GM21576 (cell line): ENCODE measurements around the gene EHBP1.
"Not testable (repeated sequence)": the region's sequence is repeated elsewhere in the genome, so short reads cannot be mapped to it uniquely, and the experiment has no call there.

Experiments used
- ATAC-seq: cut with Tn5 transposase; IDR thresholded peaks from one replicate; pipeline ENCODE4 v1.9.1; 2021; ENCODE audit warnings: mild to moderate bottlenecking, moderate library complexity; ENCODE audit not compliant: unreplicated experiment

Gene EHBP1

DNA sequence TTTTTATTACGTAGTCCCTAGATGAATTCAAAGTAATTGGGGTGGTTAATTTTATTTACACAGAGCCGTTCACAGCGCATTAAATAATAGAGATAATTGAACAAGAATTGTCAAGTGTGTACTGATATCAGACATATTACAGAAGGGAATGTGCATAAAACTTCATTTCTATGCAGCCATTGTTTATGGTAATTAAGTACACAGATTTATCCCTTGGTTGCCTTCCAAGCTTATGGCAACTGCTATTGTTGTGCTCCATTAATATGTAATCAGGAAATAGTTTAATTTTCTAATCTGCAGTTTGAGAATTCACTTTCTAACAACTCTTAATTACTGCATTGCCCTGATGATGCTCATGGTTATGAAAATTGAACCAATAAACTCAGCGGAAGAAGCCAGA lies 297.8 kb downstream of the EHBP1 start:
- no peak for ATAC-seq

DNA sequence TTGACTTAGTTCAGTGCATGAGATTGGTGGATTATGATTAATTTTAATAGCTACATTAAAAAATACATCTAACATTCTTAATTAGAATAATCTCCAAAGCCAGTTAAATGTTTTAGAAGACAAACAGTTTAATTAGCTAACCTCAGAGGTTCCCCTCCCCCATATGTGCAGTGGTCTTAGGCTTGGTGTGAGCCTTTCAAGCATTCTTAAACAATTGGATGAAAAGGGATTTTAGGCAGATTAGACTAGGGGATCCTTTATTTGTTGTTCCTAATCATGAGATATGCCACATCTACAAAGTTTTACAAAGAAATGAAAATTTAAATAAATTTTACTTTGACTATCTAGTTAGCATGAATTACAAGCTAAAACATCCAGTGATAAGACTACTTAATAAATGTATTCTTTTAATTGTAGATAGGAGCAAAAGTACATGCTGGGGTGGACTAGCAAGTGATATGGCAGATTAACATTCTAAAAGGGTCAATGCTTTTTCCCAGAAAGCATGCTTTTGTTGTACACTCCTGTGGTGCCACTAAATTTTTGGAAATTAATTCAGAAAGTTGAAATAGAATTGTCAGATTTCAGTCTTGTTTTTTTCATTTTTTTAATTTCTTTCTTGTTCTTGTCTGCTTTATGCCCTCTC lies 302.4 kb downstream of the EHBP1 start:
- no peak for ATAC-seq

DNA sequence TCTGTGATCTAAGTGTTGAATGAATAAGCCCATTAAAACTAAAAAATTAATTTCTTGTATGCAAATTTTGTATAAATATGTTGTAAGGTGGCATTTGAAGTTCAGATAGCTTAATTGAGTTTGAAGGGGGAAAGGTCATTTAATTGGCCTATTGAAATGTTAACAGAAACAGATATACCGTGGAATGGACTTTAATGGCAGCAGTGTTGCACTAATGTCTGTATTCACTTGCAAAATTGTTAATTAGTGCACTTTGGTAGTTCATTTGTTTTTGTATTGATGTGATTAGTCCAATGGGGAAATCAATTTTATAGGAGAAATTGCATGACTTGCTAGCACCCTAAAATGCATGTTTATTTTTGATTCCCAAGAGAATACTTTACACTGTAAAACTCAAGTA lies 303.3 kb downstream of the EHBP1 start:
- ATAC-seq: no peak

DNA sequence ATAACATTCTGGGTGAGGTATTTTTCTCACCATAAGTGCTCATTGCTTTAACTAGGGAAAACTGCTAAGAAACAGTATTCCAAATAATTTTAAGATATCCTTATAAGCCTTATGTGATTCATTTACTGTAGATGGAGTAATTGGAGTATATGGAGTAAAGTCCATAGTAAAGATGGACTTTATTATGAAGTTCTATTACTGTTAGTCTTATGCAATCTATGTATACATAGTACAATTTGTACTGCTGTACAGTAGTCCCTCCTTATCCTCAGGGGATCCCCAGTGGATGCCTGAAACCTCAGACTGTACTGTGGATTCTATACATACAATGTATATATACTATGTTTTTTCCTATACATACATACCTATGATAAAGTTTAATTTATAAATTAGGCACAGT lies 304.0 kb downstream of the EHBP1 start:
- no peak for ATAC-seq

DNA sequence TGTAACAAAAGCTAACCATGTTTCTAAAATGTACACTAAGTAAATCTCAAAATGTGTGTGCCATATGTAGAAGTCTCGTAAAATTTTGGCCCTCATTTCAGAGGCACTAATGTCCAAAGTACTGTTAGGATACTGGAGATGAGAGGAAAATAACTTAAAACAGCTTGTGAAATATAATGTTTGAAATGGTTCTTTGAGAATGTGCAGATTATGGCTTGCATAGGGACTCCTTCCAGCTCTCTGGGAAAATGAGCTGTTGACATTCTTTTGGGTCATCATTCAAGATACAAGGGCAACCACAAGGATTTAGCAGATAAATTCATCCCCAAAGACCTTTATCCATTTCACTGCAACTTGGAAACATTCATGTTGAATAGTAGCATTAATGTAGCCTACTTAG lies 307.0 kb downstream of the EHBP1 start:
- no peak for ATAC-seq

DNA sequence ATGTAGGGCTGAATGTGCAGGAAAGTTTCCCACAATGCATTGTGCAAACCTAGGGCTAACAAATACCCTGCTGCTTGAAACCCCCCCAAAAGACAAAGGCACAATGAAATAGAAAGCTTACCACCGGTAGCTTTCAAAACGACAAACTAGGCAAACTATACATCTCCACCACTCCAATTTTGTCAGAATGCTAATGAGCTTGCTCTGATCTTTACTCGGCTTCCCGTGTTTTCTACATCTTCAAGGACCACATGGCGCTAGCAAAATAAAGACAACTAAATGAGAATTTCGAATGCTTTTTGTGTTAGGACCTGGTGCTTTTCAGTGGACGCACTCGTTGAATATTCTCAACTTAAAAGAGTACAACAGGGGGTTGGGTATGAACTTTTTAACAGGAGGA lies 307.9 kb downstream of the EHBP1 start:
- ATAC-seq: no peak

DNA sequence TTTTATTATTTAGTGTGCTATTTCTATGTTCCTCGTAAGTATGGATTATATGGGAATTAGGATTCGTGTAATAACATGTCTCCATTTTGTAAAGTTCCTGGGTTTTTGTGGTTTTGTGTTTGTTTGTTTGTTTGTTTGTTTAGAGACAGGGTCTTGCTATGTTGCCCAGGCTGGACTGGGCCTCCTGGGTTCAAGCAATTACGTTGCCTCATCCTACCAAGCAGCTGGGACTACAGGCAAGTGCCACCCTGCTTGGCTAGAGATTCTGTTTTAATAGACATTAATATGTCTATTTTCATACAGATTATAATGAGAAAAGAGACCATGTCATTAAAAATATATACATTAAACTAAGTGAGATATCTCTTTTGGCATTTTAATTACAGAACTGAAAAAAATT lies 309.9 kb downstream of the EHBP1 start:
- ATAC-seq: no peak

DNA sequence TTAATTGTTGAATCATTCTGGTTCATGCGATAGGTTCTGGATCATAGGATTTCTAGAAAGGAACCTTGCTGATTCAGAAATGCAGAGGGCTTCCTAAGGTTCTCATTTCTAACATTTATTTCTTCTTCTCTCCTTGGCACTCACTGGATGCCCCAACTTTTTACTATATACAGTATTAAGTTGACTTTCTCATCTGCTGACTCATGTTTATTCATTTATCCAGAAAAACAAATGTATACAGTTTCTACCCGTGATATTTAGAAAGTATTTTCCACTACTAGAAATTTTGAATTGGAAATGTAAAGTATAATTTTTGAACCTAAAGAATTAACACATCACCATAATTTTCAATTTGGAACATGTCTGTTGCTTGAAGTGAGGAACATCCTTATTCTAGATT lies 312.9 kb downstream of the EHBP1 start:
- no peak for ATAC-seq

DNA sequence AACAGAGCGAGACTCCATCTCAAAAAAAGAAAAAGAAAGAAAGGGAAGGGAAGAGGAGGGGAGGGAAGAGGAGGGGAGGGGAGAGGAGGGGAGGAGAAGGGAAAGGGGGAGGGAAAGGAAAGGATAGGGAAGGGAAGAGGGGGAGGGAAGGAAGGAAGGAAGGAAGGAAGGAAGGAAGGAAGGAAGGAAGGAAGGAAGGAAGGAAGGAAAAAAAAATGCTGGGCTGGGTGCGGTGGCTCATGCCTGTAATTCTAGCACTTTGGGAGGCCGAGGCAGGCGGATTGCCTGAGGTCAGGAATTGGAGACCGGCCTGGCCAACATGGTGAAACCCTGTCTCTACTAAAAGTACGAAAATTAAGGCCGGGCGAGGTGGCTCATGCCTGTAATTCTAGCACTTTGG lies 314.2 kb downstream of the EHBP1 start:
- not testable (repeated sequence) for ATAC-seq

DNA sequence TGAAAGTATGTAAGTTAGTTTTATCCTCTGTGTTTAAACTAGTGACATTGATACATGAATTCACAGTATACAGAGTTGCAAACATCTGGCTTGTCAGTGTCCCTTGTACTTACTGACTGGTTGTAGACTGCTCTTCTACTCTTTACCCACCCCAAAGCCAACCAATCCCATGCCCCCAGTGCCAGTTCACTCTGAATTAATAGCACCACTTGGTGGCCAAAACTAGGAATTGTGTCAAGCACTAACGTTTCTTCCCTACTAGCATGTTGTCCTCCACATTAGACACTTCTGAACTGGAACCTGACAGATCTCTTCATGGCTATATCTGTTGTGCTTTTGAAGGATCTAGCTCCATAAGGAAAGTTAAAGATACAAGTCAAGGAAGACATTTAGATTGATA lies 317.9 kb downstream of the EHBP1 start:
- ATAC-seq: no peak

DNA sequence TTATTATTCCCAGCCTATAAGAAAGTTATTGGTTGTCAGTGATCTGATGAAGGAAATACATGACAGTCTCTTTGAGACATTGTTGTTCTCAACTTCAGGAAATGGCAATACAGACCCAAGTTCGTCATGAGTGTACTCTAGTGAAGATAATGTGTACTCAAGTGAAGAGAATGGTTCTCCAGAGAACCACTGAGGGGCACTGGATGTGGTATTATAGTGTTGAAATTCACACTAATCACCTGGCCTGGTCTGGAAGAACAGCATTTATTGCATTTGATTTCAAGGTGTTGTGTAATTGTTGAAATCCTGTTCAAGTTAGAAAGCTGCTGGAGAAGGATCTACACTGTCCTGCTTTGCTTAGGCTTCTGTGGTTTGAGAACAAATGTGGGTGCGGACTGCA lies 321.7 kb downstream of the EHBP1 start:
- no peak for ATAC-seq

DNA sequence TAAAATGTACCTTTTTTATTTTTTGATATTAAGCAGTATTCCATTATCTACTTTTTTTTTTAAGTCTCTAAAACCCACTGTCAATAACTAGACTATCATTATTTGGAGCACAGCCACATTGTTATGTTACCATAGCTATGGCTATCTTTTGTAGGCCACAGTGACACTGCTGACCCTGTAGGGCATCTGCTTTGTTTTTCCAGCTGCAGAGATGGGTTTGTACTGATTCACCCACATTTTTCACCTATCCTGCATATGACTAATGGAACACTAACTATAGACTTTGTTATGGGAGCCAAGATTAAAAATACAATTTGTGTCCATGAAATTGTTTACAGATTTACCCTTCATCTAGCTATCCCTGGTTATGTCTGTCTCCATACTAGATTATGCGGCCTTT lies 323.5 kb downstream of the EHBP1 start:
- no peak for ATAC-seq

DNA sequence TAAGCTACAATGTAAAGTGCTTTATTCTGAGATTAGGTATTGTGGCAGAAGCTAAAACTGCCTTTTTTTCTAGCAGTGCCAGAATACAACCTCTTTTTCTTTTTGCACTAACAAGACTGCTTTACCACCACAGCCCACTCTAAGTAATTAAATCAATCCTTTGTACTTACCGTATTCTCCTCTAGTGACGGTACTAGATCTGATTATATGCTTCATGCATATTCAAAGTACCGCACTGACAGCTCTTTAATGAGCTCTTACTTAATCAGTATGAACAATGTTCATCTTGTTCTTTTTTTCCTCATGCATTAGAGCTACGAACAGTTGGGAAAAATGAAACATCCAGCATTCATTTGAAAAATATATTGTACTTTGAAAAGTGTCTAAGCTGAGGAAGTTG lies 329.0 kb downstream of the EHBP1 start:
- ATAC-seq: no peak

DNA sequence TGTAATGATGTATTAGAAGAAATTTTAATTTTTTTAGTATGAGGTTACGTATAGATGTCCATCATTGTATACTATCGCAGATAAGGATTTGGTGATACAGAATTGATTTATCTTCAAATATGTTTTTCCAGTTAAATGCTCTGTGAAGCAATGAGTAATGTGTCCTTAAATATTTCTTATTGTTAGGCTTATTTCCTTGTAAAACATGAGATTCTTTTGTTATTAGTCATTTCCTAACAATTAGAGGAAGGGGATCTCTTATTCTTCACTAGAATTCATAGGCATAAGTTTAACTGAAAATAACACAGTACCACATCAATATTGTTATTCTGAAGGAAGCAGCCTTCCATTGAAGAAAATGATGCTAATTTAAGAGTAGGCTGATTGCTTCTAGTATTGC lies 329.7 kb downstream of the EHBP1 start:
- ATAC-seq: no peak

DNA sequence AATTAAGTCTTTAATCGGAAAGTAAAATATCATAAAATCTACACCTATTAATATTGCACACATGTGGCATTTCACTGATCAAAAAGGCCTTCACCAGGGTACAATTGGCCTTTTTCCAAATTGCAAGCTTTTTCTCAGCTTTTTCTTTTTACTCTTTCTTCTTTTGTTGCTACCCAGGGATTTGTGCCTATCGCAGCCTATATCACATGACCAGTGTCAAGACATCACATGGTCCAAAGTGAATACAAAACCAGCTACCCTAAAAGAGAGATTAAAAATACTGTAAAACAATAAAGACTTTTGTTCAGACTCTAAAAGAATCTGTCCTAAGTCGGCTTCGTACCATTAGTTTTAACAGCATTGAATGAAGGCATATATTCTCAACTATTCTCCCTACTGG lies 330.1 kb downstream of the EHBP1 start:
- ATAC-seq: no peak

DNA sequence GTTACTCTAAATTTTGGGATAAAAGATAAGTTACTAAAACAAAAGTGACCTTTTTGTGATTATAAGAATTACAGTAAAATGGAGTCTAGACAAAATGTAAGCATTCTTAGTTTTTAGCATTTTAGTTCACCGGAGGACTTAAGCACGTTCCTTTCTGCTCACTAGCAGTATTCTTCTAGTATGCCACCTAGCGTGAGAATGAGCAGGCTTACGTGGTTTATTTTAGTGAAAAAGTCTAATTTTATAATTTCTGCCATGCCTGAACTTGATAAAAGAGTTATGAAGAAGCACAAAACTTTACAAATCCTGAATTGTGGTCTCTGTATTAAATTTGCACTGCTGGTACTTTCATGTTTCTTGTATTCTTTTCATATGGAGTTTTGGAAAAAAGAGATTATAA lies 332.5 kb downstream of the EHBP1 start:
- ATAC-seq: no peak

DNA sequence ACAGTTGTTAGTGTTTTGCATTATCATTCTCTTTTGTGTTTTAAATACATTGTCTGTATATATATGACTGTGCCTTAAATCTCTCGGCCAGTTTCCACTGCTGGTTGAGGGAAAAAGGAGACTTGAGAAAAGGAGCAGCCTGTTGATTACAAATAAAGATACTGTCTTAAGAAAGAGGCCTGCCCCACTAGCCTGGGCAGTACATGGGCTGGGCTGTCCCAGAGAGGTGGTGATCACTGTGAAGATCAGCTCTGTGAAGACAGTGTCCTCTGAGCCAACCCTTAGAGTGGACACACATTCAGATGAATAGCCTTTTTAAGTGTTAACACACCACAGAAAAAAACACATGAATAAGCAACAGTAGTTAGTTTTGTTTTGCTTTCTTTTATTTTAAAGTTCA lies 335.1 kb downstream of the EHBP1 start:
- ATAC-seq: no peak

DNA sequence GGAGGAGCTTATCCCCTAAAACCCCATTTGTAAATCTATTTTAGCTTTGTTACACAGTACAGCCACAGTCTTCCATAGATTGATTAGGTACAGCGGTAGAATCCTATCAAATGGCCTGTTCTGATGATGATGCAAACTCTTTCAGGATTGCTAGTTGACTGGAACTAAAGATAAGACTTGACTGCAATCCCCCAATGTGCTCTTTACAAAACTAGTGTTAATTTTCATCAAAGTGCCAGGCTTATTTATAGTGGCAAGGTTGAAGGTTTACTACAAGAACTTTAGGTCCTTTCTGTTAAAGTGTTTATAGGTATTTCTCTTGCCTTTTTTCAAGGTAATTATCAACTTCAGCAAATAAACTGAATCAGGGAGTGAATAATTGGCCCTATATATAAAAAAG lies 336.1 kb downstream of the EHBP1 start:
- ATAC-seq: no peak

DNA sequence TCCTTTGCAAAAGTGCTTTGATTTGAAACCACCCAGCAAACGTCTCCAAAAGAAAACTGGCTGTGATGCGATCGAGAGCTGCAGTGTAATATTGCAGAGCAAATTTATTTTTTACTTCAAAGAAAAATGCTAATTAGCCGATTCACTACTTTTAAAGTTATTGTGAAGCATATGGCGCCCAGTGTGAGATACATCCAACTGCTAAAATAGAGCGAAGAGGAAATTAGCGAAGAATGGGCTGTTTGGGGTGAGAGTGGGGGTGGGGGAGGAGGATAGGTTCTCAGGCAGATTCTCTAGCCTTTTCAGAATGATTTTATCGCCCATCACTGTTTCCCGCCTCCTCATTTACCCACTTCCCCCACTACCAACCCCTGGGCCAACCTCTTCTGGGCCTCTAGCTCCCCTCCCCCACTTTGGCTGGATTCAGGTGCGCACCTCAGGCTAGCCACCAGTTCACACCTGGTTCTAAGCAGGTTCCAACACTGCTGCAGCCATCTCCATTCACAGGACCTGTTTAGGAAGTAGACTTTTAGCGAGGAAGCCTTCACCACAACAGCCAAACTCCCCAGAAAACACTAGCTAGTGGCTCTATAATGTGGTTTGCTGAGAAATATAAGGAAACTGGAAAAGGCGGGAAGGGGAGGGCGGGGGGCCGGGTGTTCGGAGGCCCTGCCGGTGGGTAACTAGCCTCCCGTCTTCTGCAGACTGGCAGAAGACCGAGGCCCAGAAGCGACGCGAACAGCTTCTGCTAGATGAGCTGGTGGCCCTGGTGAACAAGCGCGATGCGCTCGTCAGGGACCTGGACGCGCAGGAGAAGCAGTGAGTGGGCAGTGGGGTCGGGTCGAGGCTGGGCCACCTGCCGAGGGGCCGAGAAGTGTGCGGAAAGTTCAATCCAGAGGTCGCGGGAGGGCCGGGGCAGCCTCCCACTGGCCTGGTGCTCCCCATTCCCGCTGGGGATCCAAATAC lies 339.1 kb downstream of the EHBP1 start:
- ATAC-seq: no peak

DNA sequence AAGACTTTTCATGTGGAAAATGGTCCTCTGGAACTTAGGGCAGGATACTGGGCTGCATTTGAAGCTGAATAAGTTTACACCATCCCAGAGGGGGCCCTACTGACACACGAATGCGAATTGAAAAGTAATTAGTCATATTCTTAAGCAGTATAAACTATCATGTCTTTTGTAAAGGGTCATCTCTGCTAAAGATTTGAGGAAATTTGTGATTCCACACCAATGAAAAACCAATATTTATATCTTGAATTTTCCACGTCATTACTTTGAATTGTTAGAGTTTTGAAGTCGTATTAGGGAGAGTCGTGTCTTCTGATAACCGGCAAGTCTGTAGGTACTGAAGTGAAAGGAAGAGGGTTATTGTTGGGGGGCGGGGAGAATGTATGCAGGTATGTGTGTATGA lies 341.0 kb downstream of the EHBP1 start:
- no peak for ATAC-seq

DNA sequence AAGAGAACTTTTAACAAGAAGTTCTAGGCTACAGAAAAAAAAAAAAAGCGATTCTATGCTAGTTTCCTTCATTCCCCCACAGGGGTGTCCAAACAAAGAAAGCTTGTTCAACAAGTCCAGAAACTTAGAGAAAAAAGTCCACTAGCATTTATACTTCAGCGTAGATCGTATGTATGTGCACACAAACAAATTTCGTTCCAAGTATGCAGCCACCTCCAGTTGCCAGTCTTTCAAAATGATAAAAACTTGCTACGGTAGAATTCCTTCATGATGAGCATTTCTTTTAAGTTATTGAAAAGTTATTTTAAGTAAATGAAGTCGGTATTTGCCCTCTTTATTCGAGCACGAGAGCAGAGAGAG lies 341.4 kb downstream of the EHBP1 start:
- no peak for ATAC-seq
